Measurements from ENCODE around the gene TAX1BP3.

TAX1BP3 gene

GRCh38 chr17:3622977-3623594 is 45.3 kb downstream of the TAX1BP3 start:
- no peak overlapping the region for H3K27ac ChIP-seq
- no peak overlapping the region for H3K9ac ChIP-seq
- peaks cover 0 to 14% (median 7%) of the 10 kb centered on the region in 10 experiments; a peak in 8 of 20 replicates for H3K4me1 ChIP-seq
- peaks cover 90 to 97% (median 96%) of the 10 kb centered on the region in 11 experiments for H3K36me3 ChIP-seq
- H4K20me1 ChIP-seq: peaks cover 0 to 17% (median 0%) of the 10 kb centered on the region in 11 experiments; a peak in 4 of 22 replicates
- peaks cover 0 to 16% (median under 1%) of the 10 kb centered on the region in 11 experiments; a peak in 7 of 22 replicates for H3K9me3 ChIP-seq (replicated peaks in 1 of 11)
- TF ChIP-seq Cebpa-rat (IDR thresholded peaks at IDR 0.05): no peak
- no peak overlapping the region for H3K4me3 ChIP-seq
- H3K27me3 ChIP-seq: no peaks in the 10 kb centered on the region
- H3K4me2 ChIP-seq: no peak overlapping the region

- peaks cover 0 to 8% (median 0%) of the 10 kb centered on the region in 11 experiments; a peak in 4 of 22 replicates for H4K20me1 ChIP-seq
- H3K9me3 ChIP-seq (replicated peaks in 1 of 11): peaks cover 0 to 28% (median 15%) of the 10 kb centered on the region in 11 experiments; a peak in 19 of 22 replicates
- peak overlapping the region in 3 of 11 experiments; percentile 21 to 40 (median 22); a peak in 2 of 22 replicates for H3K4me2 ChIP-seq
- H3K27me3 ChIP-seq: no peaks in the 10 kb centered on the region
- H3K36me3 ChIP-seq: peaks cover 94 to 97% (median 96%) of the 10 kb centered on the region in 11 experiments
- TF ChIP-seq Cebpa-rat (IDR thresholded peaks at IDR 0.05): no peak
- H3K4me3 ChIP-seq: no peak overlapping the region
- no peak overlapping the region for H3K27ac ChIP-seq
- no peak overlapping the region for H3K9ac ChIP-seq
- peaks cover 0 to 14% (median 7%) of the 10 kb centered on the region in 10 experiments; a peak in 8 of 20 replicates for H3K4me1 ChIP-seq
Observed at GRCh38 chr17:3621146-3621720, 47.1 kb downstream of the TAX1BP3 start.

GRCh38 chr17:3615160-3615870 is 53.1 kb downstream of the TAX1BP3 start:
- Histone ChIP-seq H3K9ac (no peak overlapping the region), H3K27me3 (no peaks in the 10 kb centered on the region), H3K36me3 (peaks cover 92 to 100% (median 98%) of the 10 kb centered on the region in 11 experiments), H3K4me3 (no peak overlapping the region), H3K27ac (no peak overlapping the region), H3K4me2 (no peak overlapping the region), H3K9me3 (replicated peaks in 1 of 11) (peaks cover 0 to 28% (median 15%) of the 10 kb centered on the region in 11 experiments; a peak in 19 of 22 replicates), H3K4me1 (no peaks in the 10 kb centered on the region), H4K20me1 (peaks cover 0 to 8% (median 0%) of the 10 kb centered on the region in 11 experiments; a peak in 7 of 22 replicates)
- no peak for TF ChIP-seq Cebpa-rat (IDR thresholded peaks at IDR 0.05)

DNA sequence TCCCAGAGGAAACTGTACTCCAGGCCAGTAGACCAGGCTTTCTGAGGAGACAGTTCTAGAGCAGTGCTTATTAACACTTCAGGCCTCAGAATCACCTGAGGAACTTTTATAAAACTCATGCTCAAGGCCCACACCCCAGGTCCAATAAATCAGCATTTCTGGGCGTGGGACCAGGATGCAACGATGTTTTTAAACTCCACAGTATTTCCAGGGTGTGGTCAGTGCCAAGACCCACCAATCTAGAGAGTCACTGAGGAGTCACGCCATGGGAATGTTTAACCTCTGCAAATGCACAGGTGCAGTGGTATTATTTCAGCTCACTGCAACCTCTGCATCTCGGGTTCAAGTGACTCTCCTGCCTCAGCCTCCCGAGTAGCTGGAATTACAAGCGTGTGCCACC is 55.3 kb downstream of the TAX1BP3 start:
- H3K4me1 ChIP-seq: no peaks in the 10 kb centered on the region
- peaks cover 89 to 100% (median 98%) of the 10 kb centered on the region in 11 experiments for H3K36me3 ChIP-seq
- H3K27me3 ChIP-seq: no peaks in the 10 kb centered on the region
- H4K20me1 ChIP-seq: peaks cover 0 to 28% (median 16%) of the 10 kb centered on the region in 11 experiments; a peak in 11 of 22 replicates
- H3K9ac ChIP-seq: no peak overlapping the region
- no peak overlapping the region for H3K4me3 ChIP-seq
- H3K4me2 ChIP-seq: no peak overlapping the region
- TF ChIP-seq Cebpa-rat (IDR thresholded peaks at IDR 0.05): no peak
- H3K27ac ChIP-seq: no peak overlapping the region
- peaks cover 0 to 17% (median 11%) of the 10 kb centered on the region in 11 experiments; a peak in 19 of 22 replicates for H3K9me3 ChIP-seq (replicated peaks in 1 of 11)

Measured in BLaER1 treated with 17β-estradiol and CSF1 and Interleukin-3, amounts not matched to agents 10 nM and 100 nM (cell line).